Activated naive CD8-positive, alpha-beta T cell treated with anti-CD3 and anti-CD28 coated beads, Interleukin-2, amount 50 U/mL, for 16 hours (primary cell): ENCODE results near the gene IL17RC.

Source experiments
- DNase-seq: peaks from one replicate; pipeline ENCODE4 v3.0.0-alpha.2; 2020; ENCODE audit warnings: low read depth, low spot score

IL17RC gene

DNA sequence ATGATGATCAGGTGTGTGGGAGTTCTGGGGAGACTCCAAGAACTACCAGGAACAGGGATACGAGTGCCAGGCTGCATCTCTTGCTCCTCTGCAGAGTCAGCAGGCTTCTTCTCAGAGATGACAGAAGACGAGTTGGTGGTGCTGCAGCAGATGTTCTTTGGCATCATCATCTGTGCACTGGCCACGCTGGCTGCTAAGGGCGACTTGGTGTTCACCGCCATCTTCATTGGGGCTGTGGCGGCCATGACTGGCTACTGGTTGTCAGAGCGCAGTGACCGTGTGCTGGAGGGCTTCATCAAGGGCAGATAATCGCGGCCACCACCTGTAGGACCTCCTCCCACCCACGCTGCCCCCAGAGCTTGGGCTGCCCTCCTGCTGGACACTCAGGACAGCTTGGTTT lies 27.4 kb downstream of the IL17RC start:
- no peak for DNase-seq

DNA sequence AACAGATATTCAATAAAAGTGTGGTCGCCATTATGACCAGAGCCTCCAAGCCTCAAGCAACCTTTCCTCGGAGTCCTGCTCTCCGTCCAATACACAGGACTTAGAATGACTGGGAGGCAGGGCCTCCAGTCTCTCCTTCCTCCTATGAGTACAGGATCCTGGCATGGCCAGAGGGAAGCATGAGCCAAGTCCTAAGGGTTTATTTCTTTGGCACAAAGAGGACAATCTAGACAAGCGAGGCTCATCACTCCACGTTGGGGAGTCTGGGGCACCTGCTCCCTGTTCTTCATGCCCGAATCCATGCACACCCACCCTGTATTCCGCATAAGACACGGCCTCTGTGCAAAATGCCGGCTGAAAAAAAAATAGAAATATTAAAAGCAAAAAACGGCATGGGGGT lies 28.5 kb downstream of the IL17RC start:
- DNase-seq = no peak

DNA sequence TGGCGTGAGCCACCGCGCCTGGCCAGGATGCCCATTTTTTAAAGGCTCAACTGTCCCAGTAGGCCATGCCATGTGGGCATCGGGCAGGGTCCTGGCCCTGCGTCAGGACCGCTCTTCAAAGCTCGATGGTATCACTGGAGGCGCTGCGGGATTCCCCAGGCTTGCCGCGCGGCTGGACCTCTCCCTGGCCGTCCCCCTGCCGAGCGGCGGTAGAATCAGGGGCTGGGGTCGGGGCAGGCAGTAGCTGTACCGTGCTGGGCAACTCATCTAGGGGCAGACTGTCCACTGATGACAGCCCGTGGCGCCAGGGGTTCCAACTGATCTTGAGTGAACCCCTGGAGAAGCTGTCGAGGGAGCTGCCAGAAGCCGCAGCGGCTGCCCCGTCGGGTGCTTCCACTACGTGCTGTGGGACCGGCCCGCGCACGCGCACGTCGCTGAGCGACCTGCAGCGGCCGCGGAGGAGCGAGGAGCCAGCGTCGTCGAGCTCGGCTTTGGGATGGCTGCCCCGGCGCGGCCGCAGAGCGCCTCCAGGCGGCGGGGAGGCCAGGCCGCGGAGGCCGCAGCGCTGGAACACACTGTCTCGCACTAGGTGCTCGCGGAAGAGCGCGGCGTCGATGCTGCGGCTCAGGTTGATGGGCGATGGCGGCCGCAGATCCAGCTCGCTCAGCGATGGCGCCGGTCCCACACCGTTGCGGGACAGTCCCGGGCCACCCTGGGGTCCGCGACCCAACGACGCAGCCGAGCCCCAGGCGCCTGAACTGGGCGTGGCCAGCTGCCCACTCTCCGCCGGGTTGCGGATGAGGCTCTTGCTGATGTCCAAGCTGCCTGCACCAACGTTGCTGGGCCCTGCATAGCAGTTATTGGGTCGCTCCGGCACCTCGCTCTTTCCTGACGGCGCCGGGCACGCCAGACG lies 29.5 kb downstream of the IL17RC start:
- peak; percentile 48 for DNase-seq

DNA sequence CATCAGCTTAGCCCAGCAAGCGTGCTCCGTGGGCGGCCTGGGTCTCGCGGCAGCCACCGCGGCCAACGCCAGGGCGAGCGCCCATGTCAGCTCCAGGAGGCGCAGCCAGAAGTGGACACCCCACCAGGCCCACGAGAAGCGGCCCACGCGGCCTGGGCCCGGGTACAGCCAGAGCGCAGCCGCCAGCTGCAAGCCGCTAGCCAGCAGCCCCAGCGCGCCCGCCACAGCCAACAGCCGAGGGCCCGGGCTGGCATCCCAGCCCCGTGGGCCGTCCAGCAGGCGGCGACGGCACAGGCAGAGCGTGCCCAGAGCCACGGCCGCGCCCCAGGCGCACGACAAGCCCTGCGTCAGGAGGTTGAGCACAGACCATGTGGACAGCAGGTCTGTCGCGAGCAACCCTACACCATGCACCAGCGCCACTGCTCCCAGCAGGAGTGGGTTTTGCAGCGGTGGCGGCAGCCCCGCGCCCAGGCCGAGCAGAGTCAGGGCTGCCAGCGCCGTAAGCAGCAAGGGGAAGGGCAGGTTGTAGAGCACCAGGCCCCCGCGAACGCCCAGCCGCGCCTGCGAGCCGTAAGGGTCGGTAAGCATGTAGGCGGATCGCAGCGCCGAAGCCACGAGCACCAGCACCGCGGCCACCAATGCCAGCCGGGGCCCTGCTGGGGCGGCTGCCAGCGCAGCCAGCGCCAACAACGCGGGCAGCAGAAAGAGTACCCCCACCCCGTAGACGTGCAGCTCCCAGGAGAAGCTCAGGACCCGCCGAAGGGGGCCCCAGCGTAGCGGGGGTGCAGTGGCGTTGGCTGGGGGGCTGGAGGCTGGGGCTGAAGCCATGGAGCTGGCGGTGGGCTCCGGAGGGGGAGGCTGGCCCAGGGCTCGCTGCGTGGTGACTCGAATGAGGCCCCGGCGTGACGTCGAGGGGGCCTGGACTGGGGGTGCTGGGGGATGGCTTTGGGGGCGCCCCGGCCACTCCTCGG lies 30.4 kb downstream of the IL17RC start:
- DNase-seq = no peak

DNA sequence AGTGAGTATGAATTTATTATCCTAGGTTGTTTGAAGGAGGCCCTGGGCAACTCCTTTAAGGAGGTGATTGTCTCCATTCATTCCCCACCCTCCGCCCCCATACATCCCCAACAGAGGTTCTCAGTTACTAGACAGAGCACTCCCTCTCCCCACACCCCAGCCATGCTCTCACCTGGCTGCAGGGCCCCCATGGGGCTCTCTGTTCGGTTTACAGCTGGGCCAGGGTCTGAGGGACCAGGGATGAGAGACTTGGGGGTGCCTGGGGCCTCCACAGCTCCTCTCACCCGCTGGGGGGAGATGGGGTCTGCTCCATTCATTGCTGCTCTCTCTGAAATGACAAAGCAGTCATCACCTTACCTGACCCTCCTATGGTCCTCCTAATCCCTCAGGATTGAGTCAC lies 31.7 kb downstream of the IL17RC start:
- no peak for DNase-seq

DNA sequence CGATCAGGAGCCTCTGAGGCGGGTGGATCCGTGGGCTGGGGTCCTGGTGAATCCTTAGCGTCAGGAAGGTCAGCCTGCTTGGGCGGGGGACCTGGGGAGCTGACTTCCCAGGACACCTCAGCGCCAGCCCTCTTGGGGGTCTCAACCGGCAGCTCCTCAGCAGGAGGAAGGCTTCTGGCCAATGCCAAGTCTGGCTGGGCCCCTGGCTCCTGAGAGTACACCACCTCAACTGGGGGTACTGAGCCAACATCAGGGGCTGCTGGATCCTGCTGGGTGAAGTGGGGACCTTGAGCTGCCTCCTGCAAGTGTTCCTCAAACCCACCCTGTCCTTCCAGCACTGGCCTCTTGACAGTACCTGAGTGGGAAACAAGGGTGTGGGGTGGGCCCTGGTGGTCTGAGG lies 32.2 kb downstream of the IL17RC start:
- DNase-seq = no peak

DNA sequence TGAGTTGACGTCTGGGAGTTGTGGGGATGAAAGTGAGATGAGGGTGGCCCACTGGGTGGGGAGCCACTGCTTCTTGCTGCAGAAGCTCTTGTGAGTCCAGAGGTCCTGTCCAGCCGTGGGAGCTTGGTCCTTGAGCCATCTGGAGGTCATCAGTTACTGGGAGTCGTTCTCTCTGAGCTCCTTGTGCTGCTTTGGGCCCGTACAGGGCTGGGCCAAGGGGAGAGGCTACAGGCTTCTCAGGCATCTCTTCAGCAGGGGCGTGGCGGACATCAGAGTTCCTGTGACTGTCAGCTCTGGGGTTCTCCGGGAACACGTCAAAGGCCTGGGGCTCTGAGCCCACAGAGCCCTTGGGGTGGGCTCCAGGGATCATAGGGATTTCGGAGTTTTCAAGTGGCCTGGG lies 32.7 kb downstream of the IL17RC start:
- DNase-seq = no peak

DNA sequence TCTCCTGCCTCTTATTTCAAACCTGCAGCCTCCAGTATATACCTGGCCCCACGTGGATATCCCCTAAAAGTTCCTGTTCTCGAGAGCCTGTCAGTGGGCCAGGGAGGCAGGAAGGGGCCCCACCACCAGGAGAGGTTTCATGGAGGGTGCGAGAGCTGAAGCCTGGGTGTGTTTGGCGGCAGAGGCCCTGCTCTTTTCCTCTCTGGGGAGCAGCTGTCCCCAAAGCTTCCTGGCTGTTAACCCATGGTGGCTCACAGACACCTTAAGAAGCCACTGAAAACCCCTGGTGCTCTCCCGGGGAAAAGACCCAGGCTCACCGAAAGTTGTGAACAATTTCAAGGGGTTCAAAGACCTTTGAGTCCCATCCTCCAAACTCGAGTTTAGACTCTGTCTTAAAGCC lies 34.2 kb downstream of the IL17RC start:
- no peak for DNase-seq

DNA sequence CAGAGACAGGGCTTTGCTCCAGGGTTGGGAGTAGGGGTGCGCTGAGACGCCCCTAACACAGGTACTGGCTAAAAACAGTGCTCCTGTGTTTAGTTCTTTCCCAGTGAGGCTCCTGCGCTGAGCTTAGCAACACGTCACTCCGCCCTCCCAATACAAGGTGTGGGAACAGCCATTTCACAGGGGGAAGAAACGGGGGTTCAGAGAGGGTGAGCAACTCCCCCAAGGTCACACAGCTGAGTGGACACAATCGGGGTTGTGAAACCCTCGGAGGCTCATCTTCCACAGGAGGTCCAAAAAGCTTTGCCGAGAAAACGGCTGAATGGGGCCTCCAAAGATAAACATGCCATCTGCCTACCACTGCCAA lies 34.7 kb downstream of the IL17RC start:
- DNase-seq = no peak

DNA sequence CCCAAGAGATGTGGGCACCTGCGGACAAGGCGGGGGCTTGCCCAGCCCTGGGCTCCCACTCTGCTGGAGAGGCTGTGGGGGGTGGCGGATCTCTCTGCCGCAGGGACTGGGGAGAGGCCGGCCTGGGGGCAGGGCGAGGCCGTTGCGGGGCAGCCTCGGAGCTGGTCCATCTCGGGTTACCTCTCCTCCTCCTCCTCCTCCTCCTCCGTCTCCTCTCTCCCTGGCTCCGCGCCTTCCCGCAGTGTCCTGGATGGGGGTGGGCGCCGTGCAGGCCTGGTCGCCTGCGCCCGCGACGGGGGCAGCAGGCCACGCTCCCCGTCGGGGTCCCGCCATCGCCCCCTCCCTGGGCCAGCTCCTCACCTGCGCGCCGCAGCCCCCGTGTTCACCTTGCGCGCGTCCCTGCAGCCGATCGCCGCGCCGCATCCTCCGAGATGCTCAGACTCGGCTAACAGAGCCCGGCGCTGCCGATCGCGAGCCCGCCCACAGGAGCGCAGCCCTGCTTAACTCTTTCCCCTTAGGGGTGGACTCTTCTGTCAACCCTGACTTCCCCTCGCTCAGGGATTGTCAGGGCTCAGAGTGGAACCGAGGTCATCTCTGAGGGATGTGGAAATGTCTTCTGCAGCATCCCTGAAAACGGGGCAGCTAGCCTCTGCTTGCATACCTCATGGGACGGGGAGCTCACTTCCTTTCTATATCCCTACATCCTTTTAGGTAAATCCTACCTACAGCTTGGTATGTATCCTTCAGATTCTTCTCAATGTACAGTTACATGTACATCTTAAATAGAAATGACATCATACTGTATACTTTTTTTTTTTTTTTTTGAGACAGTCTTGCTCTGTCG lies 35.3 kb downstream of the IL17RC start, which contains the start of gene PRRT3:
Gene PRRT3 (minus strand): TSS at position 447 of the 844 bp plus-strand sequence. CDS start 2,293 bp downstream, outside the sequence.
- DNase-seq = peak; percentile 37

DNA sequence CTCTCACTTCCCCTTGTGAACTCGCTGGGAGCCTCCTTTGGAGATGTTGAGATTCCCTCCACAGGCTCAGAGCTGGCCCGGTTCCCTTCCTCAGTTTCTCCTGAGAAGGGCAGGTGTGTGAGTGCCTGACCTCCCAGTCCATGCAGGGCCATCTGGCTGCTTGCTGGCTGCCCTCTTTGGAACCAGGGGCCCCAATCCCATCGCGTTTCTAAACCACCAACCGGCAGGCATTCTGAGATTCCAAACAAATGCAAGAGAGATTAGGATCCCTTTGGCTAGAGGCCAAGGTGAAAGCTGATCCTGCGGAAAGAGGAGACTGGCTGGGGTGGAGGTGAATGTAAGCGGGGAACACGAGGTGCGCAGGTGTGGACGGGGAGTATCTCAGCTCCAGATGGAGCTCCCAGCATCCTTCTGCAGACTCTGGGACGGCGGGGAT lies 38.2 kb downstream of the IL17RC start:
- no peak for DNase-seq

DNA sequence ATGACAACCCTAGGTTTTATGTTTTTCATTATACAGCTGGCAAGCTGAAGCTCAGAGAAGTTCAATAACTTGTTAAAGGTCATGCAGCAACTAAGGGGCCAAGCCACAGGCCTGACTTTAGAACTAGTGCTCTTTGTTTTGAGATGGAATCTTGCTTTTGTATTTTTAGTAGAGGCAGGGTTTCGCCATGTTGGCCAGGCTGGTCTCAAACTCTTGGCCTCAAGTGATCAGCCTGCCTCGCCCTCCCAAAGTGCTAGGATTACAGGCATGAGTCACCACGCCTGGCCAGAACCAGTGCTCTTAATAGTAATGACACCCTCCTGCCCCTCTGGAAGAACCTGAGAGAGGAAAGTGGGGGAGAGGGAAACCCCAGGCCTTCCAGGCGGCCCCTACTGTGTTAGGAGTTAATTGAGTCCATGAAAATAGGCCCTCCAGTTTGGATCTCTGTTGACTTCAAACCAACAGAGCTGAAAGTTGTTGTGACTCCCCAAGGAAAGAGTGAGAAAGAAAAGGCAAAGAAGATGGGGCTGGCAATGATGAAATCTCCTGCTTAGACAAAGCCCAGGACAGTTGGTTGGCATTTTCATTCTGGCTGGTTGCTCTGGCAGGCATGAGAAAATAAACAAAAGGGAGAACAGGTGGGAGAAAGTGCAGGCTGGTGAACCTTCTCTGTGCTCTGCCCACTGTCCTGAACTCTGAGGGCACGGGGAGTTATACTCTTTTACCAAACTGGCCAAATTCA lies 38.9 kb downstream of the IL17RC start:
- DNase-seq = no peak

DNA sequence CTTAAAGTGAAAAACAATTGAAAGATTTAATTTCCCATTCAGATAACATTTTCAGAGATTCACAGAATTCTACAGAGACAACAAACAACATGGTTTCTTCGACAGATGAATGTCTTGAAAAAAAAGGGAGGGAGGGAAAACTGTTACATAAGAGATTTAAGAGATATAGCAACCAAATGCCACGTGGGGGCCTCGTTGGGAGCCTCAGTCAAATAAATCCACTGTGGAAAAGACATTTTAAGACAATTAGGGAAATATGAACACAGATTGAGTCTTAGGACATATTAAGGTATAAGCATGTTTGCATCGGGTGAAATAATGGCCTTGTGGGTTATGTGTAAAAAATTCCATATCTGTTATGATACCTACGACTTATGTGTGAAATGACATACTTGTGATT lies 40.3 kb downstream of the IL17RC start:
- no peak for DNase-seq

DNA sequence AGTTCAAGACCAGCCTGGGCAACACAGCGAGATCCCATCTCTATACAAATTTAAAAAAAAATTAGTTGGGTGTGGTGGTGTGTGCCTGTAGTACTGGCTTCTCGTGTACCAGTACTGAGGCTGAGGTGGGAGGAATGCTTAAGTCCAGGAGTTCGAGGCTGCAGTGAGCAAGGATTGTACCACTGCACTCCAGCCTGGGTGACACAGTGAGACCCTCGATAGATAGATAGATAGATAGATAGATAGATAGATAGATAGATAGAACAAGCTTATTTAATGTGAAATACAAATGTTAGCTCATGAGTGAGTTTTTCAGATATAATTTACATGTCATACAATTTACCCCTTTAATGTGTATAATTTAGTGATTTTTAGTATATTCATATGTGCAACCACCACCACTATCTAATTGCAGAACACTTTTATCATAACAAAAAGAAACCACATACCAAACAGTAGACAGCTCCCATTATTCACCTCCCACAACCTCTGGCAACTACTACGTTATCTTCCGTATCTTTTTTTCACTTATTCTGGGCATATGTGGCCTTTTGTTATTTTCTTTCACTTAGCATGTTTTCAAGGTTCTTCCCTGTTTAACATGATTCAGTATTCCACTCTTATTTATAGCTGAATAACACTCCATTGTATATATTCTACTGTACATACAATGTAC lies 48.4 kb downstream of the IL17RC start:
- DNase-seq = no peak

DNA sequence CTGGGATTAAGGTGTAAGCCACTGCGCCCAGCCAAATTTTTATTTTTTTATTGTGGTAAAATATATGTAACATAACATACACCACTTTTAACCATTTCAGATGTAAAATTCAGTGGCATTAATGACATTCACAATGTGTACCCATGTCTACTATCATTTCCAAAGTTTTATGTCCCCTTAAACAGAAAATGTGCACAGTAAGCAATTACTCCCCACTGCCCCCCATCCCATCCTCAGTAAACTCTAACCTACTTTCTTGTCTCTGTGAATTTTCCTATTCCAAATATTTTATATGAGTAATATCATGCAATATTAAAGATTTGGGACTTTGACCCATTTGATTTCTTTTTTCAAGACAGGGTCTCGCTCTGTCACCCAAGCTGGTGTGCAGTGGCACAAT lies 49.9 kb downstream of the IL17RC start:
- no peak for DNase-seq

DNA sequence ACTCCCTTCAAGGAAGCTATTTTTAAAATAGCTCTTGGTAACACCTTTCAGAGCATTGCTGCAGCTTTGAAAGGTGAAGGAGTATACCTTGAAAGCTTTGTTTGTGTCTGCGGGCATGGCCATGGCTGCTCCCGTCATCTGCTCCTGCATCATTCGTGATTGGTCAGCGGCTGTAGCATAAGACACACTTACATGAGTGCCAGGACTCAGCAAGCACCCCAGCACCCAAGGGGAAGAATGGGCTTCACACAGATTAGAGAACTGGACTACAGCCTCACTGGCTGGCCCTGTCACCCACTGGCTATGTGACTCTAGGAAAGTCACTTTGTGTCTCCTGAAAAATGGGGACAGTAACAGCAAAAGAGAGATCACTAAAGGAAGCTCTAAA lies 52.7 kb downstream of the IL17RC start:
- DNase-seq = no peak

DNA sequence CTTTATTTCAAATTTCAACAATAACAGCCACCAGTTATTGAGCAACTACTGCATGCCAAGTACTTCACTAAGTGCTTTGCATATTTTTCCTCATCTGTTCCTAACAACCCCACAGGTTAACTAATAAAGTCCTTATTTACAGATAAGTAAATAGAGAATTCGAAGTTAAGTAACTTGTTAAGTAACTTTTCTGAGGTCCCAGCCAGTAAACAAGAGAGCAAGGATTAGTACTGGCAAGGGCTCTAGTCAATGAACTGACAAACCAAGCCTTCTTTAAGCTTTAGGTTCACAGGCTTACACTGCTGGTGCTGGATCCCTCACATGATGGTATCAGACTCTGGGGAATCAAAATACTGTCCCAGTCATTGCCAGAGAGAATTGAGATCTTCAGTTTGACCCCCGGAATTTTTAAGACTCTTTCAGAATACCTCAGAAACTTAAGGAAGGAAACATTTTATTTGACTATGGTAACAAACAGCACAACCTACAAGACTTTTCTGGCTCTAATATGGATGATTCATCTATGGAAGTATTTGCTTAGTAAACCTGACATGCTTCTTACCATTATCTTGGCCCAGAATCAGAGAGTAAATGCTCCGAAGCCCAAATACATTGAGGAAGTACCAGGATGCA lies 53.2 kb downstream of the IL17RC start:
- no peak for DNase-seq

DNA sequence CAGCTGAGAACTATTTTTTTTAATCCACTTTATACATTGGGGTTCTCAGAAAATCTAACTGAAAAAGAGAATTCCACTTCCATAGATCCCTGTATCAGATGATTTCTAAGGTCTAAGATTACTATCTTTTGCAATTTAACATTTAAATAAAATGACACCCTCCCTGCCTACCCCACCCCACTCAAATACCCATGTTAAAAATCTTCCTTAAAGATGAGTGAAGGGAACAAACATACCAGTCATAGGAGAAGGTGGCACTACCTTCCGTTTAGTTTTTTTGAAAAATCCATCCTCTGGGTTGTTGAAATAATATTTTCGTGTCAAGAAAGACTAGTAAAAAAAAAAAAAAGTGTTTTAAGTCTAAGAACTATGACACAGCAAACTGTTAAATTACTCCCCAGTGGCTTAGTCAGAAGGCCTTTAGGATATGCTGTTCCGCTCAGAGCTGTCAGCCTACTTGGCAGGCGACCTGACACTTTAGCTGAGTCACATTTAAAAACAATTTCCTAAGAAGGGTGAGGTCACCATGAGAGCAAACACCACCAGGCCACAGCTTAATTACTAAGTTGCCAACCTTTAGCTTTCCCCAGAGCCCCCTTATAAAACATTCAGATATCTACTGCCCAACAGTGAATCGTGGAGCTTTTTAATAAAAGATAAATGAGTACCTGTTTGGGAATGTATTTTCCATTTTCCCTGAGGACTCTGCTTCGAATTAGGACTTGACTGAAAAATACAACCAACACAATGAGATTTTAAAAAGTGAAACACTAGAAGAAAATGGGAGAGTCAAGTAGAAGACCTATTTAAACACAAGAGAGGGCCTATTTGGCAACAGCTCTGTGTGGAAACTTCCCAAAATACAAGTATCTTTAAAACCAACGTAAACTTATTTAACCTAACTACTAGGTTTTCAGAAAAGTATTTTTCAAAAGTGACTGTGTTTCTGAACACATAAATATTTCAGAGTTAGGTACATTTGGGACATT lies 60.1 kb downstream of the IL17RC start:
- DNase-seq = no peak
